ENCODE data around the gene AFG1L.
A peak's percentile ranks its signal among the peaks of the same experiment; 100 is the strongest.
"Not testable (repeated sequence)": the region's sequence is repeated elsewhere in the genome, so short reads cannot be mapped to it uniquely, and the experiment has no call there.

The AFG1L gene

GRCh38 chr6:108294727-108295625, at the start of gene AFG1L:
Gene AFG1L (plus strand): TSS chr6:108295054. CDS start chr6:108295080, 26 bp downstream.
- DNase-seq (ENCODE audit: insufficient read length, low spot score) (peak; percentile 75), FAIRE-seq (peak; percentile 94)

- DNase-seq (ENCODE audit: insufficient read length, low spot score); FAIRE-seq: not testable (repeated sequence)
These were observed 49.8 kb upstream of the AFG1L start for GRCh38 chr6:108245095-108245494.

GRCh38 chr6:108247965-108248536, 46.8 kb upstream of the AFG1L start:
- no peak for DNase-seq (ENCODE audit: insufficient read length, low spot score)
- peak; percentile 56 for FAIRE-seq

- DNase-seq (ENCODE audit: insufficient read length, low spot score), result peak; percentile 4
- no peak for FAIRE-seq
These were observed 44.5 kb upstream of the AFG1L start for GRCh38 chr6:108250240-108250866.

GRCh38 chr6:108251252-108251651, 43.6 kb upstream of the AFG1L start:
- FAIRE-seq, result no peak
- DNase-seq (ENCODE audit: insufficient read length, low spot score), result no peak

GRCh38 chr6:108252055-108252454, 42.8 kb upstream of the AFG1L start:
- no peak for FAIRE-seq

GRCh38 chr6:108253241-108253640, 41.6 kb upstream of the AFG1L start:
- no peak for FAIRE-seq

More at GRCh38 chr6:108252055-108252454, 42.8 kb upstream of the AFG1L start:
- DNase-seq (ENCODE audit: insufficient read length, low spot score), result no peak

GRCh38 chr6:108254433-108255410, 40.1 kb upstream of the AFG1L start:
- FAIRE-seq, result no peak
- DNase-seq (ENCODE audit: insufficient read length, low spot score), result no peak

More at GRCh38 chr6:108253241-108253640, 41.6 kb upstream of the AFG1L start:
- DNase-seq (ENCODE audit: insufficient read length, low spot score), result no peak

- FAIRE-seq (peak; percentile 83), DNase-seq (ENCODE audit: insufficient read length, low spot score) (peak; percentile 35)
These were observed 34.6 kb upstream of the AFG1L start for GRCh38 chr6:108260126-108260808.

GRCh38 chr6:108260809-108261569, 33.9 kb upstream of the AFG1L start, which contains the start of gene SNX3:
Gene SNX3 (minus strand): TSS chr6:108261040. CDS start chr6:108260921, 119 bp downstream.
- DNase-seq (ENCODE audit: insufficient read length, low spot score) (peak; percentile 92), FAIRE-seq (peak; percentile 98)

GRCh38 chr6:108263371-108263770, 31.5 kb upstream of the AFG1L start:
- DNase-seq (ENCODE audit: insufficient read length, low spot score) (no peak), FAIRE-seq (no peak)

- DNase-seq (ENCODE audit: insufficient read length, low spot score) (no peak), FAIRE-seq (no peak)
These were observed 26.0 kb upstream of the AFG1L start for GRCh38 chr6:108268845-108269244.

GRCh38 chr6:108269955-108270354, 24.9 kb upstream of the AFG1L start:
- FAIRE-seq; DNase-seq (ENCODE audit: insufficient read length, low spot score): not testable (repeated sequence)

- FAIRE-seq, result no peak
- no peak for DNase-seq (ENCODE audit: insufficient read length, low spot score)
These were observed 20.3 kb upstream of the AFG1L start for GRCh38 chr6:108274546-108274945.

GRCh38 chr6:108275976-108276375, 18.9 kb upstream of the AFG1L start:
- FAIRE-seq, result no peak
- DNase-seq (ENCODE audit: insufficient read length, low spot score), result no peak

- FAIRE-seq, result no peak
- DNase-seq (ENCODE audit: insufficient read length, low spot score), result no peak
These were observed 17.6 kb upstream of the AFG1L start for GRCh38 chr6:108277295-108277694.

GRCh38 chr6:108277831-108278230, 17.0 kb upstream of the AFG1L start:
- DNase-seq (ENCODE audit: insufficient read length, low spot score) (no peak), FAIRE-seq (no peak)

GRCh38 chr6:108285381-108285780, 9.5 kb upstream of the AFG1L start:
- FAIRE-seq, result no peak
- DNase-seq (ENCODE audit: insufficient read length, low spot score), result no peak

- no peak for FAIRE-seq
- no peak for DNase-seq (ENCODE audit: insufficient read length, low spot score)
These were observed 8.5 kb upstream of the AFG1L start for GRCh38 chr6:108286366-108286765.
